Measurements from ENCODE around the gene CCDC28A. TPM values are rescaled to one million over a fixed set of nuclear protein-coding genes. Genes with fewer than 3 reads are reported as not detected.

The CCDC28A gene
- total RNA-seq, 1 donor from 2014 or later = 14.0 TPM

GRCh38 chr6:138803331-138803730 is 29.8 kb downstream of the CCDC28A start:
- intact Hi-C loops (cut with micrococcal nuclease) = no loop called here
- Mint-ChIP-seq H3K4me1 (peaks cover 12% of the 10 kb centered on the region), H3K27me3 (no peaks in the 10 kb centered on the region), H3K4me3 (no peak overlapping the region), H3K36me3 (ENCODE audit: low read depth) (no peaks in the 10 kb centered on the region), H3K27ac (no peak overlapping the region), H3K9me3 (no peaks in the 10 kb centered on the region)
- CTCF ChIA-PET = no interaction called here
- no peak for ATAC-seq (ENCODE audit: low read depth)
- DNase-seq = no peak
- no peak for TF ChIP-seq CTCF (IDR thresholded peaks at IDR 0.05)
- POLR2A ChIA-PET = no interaction called here

- Mint-ChIP-seq H3K27ac (no peak overlapping the region), H3K27me3 (no peaks in the 10 kb centered on the region), H3K36me3 (ENCODE audit: low read depth) (no peaks in the 10 kb centered on the region), H3K4me1 (peaks cover 12% of the 10 kb centered on the region), H3K9me3 (no peaks in the 10 kb centered on the region), H3K4me3 (no peak overlapping the region)
- ChIA-PET CTCF (no interaction called here), POLR2A (no interaction called here)
- ATAC-seq (ENCODE audit: low read depth) = no peak
- no peak for DNase-seq
- intact Hi-C loops (cut with micrococcal nuclease) = no loop called here
- no peak for TF ChIP-seq CTCF (IDR thresholded peaks at IDR 0.05)
Observed at GRCh38 chr6:138803861-138804260, 30.3 kb downstream of the CCDC28A start.

GRCh38 chr6:138805016-138805765 is 31.6 kb downstream of the CCDC28A start:
- H3K4me3 Mint-ChIP-seq = no peak overlapping the region
- ChIA-PET POLR2A (no interaction called here), CTCF (interaction anchor here (0.8 kb wide), 1 partner anchor 11 kb away, joined by 3 read pairs; no protein-coding TSS in a partner anchor)
- no peaks in the 10 kb centered on the region for H3K36me3 Mint-ChIP-seq (ENCODE audit: low read depth)
- ATAC-seq (ENCODE audit: low read depth) (no peak), DNase-seq (no peak)
- H3K9me3 Mint-ChIP-seq = no peaks in the 10 kb centered on the region
- no peak for TF ChIP-seq CTCF (IDR thresholded peaks at IDR 0.05)
- intact Hi-C loops (cut with micrococcal nuclease) = no loop called here
- H3K27ac Mint-ChIP-seq = no peak overlapping the region
- peaks cover 12% of the 10 kb centered on the region for H3K4me1 Mint-ChIP-seq
- no peaks in the 10 kb centered on the region for H3K27me3 Mint-ChIP-seq

- ATAC-seq (ENCODE audit: low read depth) = no peak
- POLR2A ChIA-PET = interaction anchor here (0.6 to 0.7 kb wide), 2 partner anchors 27 to 553 kb away, joined by 3 to 4 read pairs; no protein-coding TSS in a partner anchor
- H3K27ac Mint-ChIP-seq = no peak overlapping the region
Observed at GRCh38 chr6:138806889-138807288, 33.3 kb downstream of the CCDC28A start.

More at GRCh38 chr6:138806889-138807288, 33.3 kb downstream of the CCDC28A start:
- no peaks in the 10 kb centered on the region for H3K27me3 Mint-ChIP-seq
- H3K9me3 Mint-ChIP-seq = no peaks in the 10 kb centered on the region
- intact Hi-C loops (cut with micrococcal nuclease) = no loop called here
- no peak for TF ChIP-seq CTCF (IDR thresholded peaks at IDR 0.05)
- no peak for DNase-seq
- no peak overlapping the region for H3K4me3 Mint-ChIP-seq
- CTCF ChIA-PET = interaction anchor here (0.7 to 1.4 kb wide), 2 partner anchors 9 to 566 kb away, joined by 3 read pairs; no protein-coding TSS in a partner anchor
- no peaks in the 10 kb centered on the region for H3K36me3 Mint-ChIP-seq (ENCODE audit: low read depth)
- peaks cover 12% of the 10 kb centered on the region for H3K4me1 Mint-ChIP-seq
